Stomach (tissue), 4 donors: ENCODE results near the gene PSORS1C2.

Experiments used
- CTCF ChIP-seq, 7 experiments: fragments of 450-650 bp in 4 of 7; fragments of 200-600 bp in 3 of 7; sonication (generic) in 3 of 7; IDR thresholded peaks; one replicate each; pipeline ENCODE4 v1.5.1; 2016 to 2019; ENCODE audit warnings: antibody characterized with exemption in 7 of 7, control low read depth in 2 of 7, mild to moderate bottlenecking in 1 of 7
- EP300 ChIP-seq: sonication (generic); formaldehyde crosslinking; IDR thresholded peaks from one replicate; pipeline ENCODE4 v1.6.1; 2017; ENCODE audit warnings: antibody characterized with exemption
- POLR2A ChIP-seq, 4 donors: fragments of 450-650 bp; IDR thresholded peaks; one replicate each; pipeline ENCODE4 v1.6.1; 2016; ENCODE audit warnings: antibody characterized with exemption in 4 of 4, control low read depth in 2 of 4, mild to moderate bottlenecking in 1 of 4, moderate library complexity in 1 of 4
- POLR2AphosphoS5 ChIP-seq, 3 donors: sonication (generic); formaldehyde crosslinking; IDR thresholded peaks; one replicate each; pipeline ENCODE4 v1.6.1; 2016; ENCODE audit warnings: antibody characterized with exemption in 3 of 3

DNA sequence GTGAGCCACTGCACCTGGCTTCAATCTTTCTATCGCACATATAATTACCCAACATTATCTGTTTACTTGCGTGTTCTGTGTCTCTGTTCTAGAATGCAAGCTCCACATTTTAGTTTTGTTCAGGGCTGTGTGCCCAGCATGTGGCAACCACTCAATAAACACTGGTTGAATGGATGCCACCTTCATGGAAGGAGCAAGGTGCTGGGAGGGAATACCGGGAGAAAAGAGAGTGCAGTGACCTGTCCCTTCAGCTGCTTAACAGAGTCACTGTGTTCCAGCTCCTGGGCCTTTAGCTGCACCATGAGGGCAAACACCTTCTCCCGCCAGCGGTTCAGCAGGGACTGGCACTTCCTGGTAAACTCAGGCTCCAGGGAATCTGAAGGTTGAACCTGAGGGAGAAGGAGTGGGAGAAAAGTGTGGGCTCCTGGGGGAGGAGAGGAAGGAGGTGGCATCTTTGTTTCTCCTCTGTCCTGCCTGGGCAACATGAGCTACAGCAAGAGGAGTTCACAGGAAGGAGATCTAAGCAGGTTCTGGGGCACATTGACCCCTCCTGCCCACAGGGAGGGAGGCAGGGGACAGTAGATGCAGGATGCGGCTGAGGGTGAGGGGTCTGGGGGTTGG lies 11.1 kb upstream of the PSORS1C2 start:
- TF ChIP-seq CTCF (IDR thresholded peaks at IDR 0.05) = no peak
- no peak for TF ChIP-seq POLR2A (IDR thresholded peaks at IDR 0.05)
- TF ChIP-seq POLR2AphosphoS5 (IDR thresholded peaks at IDR 0.05) = peak in 2 of 3 donors; percentile 32 to 38
- TF ChIP-seq EP300 = no peak
